CD4-positive, alpha-beta T cell treated with Interleukin-17A for 4 hours (primary cell): ENCODE measurements around the gene SMIM41.

Experiments
- DNase-seq: peaks from one replicate; pipeline ENCODE4 v3.0.0-alpha.2; 2020; ENCODE audit warnings: mixed read lengths

The SMIM41 gene

DNA sequence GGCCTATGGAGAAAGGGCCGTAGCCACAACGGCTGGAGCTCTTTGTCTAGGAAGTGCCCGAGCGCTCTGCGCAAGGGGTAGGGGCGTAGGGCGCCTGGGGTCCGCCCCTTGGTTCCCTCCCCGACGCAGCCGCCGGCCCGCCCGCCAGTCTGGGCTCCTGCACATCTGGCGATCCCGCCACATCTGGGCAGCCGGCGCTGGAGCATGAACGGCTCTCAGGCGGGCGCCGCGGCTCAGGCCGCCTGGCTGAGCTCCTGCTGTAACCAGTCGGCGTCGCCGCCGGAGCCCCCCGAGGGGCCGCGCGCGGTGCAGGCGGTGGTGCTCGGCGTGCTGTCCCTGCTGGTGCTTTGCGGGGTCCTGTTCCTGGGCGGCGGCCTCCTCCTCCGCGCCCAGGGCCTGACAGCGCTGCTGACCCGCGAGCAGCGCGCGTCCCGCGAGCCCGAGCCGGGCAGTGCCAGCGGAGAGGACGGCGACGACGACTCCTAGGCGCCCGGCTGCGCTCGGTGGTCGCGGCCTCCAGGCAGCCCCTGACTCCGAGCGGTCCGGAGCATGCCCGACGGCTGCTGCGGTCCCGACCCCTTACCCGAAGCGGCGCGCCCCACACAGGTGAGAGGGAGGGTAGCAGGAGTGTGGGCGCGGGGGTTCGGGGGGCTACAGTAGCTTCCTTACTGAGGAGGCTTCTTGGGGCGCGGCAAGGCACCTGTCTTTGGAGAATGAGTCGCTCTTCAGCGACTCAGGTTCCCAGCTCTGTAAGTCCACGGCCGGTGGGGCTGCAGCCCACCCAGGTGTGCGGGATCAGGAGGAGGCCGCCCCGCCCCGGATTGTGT lies at the start of gene SMIM41:
TSS of gene SMIM41 (plus strand) at position 129 of the 827 bp plus-strand sequence. CDS start at position 205, 76 bp downstream.
- no peak for DNase-seq

DNA sequence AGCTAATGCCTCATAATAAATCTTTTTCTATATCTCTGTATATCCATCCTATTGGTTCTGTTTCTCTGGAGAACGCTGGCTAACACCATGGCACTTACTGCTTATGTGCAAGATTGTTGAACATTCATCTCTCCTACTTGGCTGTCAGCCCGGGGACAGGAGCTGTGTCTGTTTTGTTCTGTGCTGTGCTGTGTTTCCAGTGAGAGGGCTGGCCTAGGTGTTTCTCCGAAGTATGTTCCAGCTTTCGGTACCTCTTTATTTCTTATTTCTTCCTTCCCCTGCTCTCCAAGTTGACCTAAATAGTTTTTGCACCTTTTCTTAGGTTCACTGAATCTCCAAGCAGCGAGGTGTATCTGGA lies 47.1 kb upstream of the SMIM41 start:
- no peak for DNase-seq

DNA sequence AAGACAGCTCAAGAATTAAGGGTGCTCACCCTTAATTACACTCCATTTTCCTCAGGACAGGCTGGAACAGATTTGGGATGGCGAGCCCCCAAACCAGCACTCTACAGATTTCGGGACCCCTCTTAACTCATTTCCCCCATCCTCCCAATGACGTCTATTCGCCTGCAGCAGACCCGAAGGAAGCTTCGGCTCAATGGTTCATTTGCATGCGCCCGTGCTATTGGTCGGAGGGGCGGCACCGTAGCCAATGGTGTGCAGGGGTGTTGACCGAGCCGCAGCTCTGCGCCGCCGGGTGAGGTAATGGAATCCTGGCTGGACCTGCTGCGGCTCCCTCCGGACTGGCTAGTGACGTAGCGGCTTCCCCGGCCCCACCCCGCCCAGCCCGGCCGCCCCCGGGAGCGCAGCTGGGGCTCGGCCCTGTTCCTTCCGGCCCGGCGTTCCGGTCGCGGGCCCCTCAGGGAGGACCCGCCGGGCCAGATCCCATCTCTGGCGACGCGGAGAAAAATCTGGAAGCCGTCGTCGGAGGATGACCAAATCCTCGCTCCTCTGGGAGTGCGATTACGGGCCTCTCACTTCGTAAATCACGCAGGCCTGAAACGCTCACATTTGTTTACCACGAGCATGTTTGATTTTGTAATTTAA lies 46.6 kb upstream of the SMIM41 start:
- DNase-seq, result peak; percentile 86

- DNase-seq, result no peak
Measured at GRCh38 chr12:52033446-52034140, 45.9 kb upstream of the SMIM41 start.

GRCh38 chr12:52035190-52035589 lies 44.3 kb upstream of the SMIM41 start:
- DNase-seq, result no peak

DNA sequence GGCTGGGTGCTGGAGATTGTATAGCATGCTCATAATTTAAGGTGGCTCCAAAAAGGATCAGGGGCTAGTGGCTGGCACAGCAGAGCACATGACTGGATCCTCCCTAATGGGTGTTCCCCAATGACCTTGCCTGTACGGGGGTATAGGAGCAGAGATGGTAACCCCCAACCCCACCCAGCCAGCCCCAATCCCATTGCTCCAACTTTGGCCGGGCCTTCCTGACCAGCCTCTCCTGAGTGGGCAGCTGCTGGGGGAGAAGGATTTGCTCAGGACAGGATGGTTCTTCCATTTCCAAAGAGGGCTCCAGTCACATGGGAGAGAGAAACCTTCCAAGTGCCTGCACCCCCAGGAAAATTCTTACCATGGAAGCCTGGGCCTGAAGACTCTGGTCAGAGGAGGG lies 43.6 kb upstream of the SMIM41 start:
- DNase-seq, result no peak

DNA sequence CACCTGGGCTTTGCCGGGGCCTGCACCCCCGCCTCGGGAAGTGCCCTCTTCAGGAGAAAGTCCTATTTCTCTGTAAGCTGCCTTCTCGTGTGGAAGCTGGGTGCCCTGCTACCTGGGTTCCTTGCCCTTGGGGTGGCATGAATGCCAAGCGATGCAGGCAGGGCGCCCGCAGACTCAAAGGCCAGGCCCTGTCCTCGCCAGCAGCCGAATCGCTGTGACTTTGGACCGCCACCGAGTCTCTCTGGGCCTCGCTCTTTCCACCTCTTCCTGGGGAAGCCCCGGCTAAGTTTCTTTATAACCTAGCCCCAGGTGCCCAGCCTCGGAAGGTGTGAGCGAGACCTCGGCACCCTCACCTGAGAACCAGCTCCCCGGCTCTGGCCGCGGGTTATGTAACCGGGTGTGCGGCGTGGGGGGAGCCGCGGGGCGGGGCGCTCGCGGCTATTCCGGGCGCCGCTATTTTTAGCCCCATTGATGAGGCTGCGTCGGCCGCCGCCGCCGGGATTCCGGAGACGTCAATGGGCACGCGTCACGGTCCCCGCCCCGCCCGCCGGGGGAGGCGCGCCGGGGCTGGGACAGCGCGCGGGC lies 42.8 kb upstream of the SMIM41 start:
- DNase-seq, result peak; percentile 79

DNA sequence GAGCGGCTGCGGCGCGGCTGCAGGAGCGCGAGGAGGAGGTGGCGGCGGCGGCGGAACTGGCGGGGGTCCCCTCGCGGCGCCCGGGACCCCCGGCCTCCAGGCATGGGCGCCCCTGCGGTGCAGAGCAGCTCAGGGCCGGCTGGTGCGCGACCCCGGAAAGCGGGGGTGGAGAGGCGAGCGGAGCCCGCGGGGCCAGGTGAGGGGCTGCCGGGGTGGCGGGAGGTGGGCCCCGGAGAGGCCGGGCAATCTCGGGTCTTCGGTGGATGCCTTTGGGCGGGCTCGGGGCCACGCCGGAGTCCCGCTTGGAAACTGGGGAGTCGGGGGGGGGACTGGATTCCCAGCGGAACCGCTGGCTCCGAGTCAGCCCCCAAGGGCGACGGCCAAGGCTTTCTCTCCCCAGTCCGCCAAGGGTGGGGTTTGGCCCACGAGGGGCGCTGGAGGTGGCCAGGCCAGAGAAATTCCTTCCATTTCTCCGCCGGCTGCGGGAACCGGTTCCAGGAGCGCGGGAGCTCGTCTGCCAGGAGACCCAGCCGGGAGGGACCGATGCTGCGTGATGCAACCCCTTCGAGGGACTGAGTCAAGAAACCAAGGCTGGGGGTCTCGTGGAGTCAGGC lies 42.1 kb upstream of the SMIM41 start:
- DNase-seq, result no peak

DNA sequence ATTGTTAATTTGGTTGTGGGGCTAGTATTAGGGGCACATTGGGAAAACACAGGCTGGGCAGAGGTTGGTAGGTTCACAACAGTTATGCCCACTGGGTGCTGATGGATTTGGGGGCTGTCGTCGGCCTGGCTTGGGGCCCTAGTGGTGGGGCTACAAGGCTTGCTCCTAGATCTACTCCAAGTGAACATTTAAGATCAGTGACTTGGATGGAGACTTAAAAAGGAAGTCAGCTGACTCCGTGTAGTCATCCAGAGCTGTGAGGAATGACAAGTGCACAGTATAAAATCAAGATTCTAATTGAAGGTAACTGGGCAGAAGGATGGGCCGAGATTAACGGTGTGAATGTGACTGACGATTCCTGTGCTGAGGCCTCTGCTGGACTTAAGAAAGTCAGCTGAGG lies 41.1 kb upstream of the SMIM41 start:
- DNase-seq, result no peak

GRCh38 chr12:52041035-52041434 lies 38.5 kb upstream of the SMIM41 start:
- DNase-seq, result no peak

DNA sequence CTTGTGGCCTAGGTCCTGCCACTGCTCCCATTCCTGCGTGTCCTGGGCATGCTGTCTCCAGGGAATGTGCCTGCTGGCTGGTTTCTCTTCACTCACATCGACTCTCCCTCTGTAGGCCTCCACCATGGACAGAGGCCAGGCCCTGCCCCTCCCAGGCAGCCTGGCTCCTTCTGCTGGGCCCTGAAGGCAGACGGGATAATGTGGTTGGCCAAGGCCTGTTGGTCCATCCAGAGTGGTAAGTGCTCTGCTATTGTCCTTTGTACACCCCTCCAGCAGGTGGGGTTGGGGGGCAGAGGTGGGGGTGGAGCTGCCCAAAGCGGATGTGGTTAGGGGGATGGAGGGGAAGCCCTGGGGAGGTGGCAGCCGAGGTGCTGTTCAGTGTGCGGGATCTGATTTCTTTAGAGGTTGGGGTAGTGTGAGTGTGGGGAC lies 37.8 kb upstream of the SMIM41 start:
- DNase-seq, result peak; percentile 46

DNA sequence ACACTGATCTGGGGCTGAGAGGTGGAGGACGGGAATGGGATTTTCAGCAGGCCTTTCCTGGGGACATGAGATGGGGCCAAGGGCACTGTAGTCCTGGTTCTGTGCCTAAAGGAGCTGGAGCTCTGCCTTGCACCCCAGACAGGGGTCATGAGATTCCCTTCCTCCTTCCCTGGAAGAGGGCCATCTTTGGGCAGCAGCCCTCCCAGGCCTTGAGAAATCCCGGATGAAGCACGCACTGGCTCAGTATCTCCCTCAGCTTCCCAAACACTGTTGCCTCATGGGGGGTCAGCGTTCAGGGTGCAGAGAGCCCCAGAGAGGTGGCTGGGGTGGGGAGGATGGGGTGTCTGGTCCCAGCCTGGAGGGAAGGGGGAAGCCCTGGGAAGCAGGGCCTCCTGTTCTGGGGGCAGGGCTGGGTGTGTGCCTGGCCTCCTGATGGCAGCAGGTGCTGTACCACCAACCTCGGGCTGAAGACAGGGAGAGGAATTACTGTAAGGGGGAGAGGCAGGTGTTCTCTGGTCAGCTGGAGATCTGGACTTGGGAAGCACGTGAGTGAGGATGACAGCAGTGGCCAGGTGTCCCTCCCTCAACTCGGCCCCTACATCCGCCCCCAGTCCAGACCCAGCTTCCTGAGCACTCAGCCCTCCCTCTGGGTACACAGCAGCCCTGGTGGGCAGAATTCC lies 36.7 kb upstream of the SMIM41 start:
- no peak for DNase-seq

DNA sequence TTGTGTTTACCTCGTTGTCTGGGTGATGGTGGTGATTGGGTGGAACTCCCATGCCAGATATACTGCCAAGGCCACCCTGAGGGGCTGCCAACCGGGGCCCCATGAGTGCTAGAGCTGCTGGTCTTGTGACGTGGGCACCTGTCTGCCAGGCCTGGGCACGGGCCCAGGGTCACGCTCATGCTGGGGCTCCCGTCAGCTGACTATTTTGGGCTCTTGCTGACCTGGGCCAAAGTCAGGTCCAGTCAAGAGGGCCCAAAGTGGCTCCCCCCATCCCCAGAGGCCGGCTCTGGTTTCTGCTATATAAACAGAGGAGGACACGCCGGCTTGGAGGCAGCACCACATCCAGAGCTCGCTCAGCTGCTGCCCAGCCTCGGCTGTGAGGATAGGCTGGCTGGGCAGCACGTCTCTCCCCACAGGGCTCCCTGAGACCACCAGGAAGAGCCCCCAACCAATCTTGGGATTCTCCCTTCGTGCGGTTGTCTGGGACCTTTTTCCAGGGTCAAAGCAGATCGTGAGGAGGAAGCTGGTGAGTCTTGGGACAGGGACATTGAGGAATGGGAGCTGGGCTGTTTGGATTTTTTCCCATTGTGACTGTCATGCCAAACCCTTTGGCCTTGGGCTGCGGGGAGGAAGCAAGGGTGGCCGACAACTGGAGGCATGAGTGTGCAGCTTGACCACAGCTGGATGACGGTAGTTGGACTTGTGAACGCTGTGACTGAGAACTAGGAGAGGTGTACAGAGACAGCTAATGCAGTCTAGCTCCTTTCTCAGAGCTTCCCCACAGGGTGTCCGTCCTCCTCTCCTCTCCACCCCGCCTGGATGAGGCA lies 35.9 kb upstream of the SMIM41 start:
- no peak for DNase-seq

- DNase-seq, result no peak
Measured at GRCh38 chr12:52044292-52044983, 35.1 kb upstream of the SMIM41 start.

DNA sequence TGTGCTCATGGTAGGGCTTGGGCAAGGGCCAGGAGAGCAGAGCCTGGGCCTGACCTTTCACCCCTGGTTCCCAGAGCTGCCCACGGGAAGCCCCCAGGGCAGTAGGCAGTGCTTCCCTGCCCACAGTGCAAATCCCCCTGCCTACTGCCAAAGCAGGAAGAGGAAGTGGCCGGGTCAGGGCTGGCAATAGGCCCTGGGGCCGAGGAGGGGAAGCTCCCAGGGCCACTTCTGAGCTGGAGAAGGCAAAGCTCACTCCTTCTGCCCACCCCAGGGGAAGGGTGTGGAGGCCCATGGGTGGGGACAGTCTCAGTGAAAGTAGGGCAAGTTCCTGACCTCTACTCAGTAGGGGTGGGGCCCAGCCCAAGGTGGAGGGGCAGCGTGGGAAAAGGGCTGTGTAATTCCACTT lies 33.7 kb upstream of the SMIM41 start:
- DNase-seq, result no peak

- no peak for DNase-seq
Measured at GRCh38 chr12:52046859-52047258, 32.6 kb upstream of the SMIM41 start.

DNA sequence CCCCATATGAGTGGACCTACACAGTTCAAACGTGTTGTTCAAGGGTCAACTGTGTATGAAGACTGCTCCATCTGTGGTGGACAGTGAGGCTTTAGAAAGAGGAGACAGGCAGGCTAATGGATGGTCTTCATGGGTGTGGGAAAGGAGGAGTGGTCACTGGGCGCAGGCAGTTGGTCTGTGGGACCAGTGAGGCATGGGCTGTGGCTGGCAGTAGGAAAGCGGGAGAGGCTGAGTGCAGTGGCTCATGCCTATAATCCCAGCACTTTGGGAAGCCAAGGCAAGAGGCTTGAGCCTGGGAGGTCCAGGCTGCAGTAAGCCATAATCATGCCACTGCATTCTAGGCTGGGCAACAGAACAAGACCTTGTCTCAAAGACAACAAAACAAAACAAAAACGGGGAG lies 30.2 kb upstream of the SMIM41 start:
- DNase-seq, result no peak

DNA sequence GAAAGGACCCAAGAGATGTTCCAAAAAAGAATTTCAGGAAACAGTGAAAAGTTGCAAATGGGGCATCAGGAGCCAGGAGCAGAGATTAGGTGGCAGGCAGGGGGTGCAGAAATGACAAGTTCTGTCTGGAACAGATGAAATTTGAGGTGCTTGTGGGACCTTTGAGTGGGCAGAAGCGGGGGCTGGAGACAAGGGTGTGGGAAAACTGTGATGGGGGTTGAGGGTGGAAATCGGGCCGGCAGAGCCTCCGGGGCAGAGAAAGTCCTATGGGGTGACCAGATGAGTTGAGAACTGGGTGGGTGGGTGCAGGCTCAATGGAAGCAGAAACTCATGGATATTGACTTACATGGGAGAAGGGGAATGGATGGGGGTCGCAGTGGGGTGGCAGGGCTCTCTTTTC lies 29.8 kb upstream of the SMIM41 start:
- no peak for DNase-seq

- DNase-seq, result no peak
Measured at GRCh38 chr12:52050116-52050757, 29.3 kb upstream of the SMIM41 start.
